ENCODE measurements around the gene OLIG3. TPM values are rescaled to one million over a fixed set of nuclear protein-coding genes. Genes with fewer than 3 reads are reported as not detected.

Gene OLIG3
- total RNA-seq, 1 experiment from 2014 or later = not detected

DNA sequence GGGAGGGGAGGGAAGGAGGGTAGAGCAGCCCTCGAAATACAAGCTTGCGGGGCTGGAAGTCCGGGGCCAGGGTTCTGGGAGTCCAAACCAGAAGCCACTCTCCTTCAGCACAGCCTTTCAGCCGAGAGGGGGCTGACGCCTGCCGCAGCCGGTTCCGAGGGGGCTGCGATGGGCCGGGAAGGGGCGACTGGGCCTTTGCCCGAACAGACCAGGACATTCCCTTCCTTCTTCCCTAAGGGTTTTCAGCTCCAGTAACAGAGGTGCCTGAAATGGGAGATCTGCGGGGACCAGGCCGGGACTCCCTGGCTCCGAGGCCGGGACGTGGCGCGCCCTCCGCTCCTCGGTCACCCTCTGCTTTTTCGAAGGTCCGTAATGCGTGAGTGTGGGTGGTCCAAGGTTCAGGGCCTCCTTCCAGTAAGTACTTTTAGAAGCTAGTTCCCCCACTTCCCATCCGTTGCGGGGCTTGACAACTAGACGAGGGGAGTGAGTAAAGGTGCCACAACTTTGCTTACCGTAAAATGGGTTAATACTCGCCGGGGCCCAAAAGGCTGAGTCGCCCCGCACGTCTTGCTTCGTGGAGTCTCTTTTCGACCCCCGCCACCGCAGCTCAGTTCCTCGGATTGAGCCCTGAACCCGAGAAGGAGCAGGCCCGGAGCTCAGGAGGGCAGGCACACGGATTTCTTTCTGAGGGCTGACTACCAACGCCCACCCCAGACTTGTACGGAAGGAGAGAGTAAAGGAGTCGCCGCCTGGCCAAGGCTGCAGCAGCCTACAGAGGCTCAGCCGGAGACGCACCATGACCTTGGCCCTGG, 2.9 kb upstream of the OLIG3 start:
- Histone ChIP-seq H3K4me1 (ENCODE audit: insufficient read depth, low read length, poor library complexity, severe bottlenecking) (no peaks in the 10 kb centered on the region), H3K9me3 (ENCODE audit: low read depth, low read length, poor library complexity, severe bottlenecking) (no peaks in the 10 kb centered on the region), H3K4me3 (ENCODE audit: low read depth, low read length, poor library complexity, severe bottlenecking) (no peak overlapping the region), H3K27me3 (replicated peaks; ENCODE audit: insufficient read depth, low read depth, low read length, poor library complexity) (peaks cover 100% of the 10 kb centered on the region), H3K36me3 (ENCODE audit: insufficient read depth, low read length, poor library complexity, severe bottlenecking) (no peaks in the 10 kb centered on the region), H3K27ac (ENCODE audit: low read depth, low read length, poor library complexity, severe bottlenecking) (no peak overlapping the region)
- DNase-seq (ENCODE audit: low spot score) = no peak
- TF ChIP-seq, protein P1, sequence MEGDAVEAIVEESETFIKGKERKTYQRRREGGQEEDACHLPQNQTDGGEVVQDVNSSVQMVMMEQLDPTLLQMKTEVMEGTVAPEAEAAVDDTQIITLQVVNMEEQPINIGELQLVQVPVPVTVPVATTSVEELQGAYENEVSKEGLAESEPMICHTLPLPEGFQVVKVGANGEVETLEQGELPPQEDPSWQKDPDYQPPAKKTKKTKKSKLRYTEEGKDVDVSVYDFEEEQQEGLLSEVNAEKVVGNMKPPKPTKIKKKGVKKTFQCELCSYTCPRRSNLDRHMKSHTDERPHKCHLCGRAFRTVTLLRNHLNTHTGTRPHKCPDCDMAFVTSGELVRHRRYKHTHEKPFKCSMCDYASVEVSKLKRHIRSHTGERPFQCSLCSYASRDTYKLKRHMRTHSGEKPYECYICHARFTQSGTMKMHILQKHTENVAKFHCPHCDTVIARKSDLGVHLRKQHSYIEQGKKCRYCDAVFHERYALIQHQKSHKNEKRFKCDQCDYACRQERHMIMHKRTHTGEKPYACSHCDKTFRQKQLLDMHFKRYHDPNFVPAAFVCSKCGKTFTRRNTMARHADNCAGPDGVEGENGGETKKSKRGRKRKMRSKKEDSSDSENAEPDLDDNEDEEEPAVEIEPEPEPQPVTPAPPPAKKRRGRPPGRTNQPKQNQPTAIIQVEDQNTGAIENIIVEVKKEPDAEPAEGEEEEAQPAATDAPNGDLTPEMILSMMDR (conservative IDR thresholded peaks at IDR 0.05; ENCODE audit: low read depth, low read length) = no peak
- TF ChIP-seq EZH2 (IDR thresholded peaks at IDR 0.05; ENCODE audit: borderline replicate concordance, low read depth, low read length, poor library complexity, severe bottlenecking) = peak; percentile 94
- CTCF ChIA-PET = no interaction called here
- intact Hi-C loops (cut with micrococcal nuclease; ENCODE audit: unreplicated experiment) = no loop called here
- POLR2A ChIA-PET (ENCODE audit: low non-redundant PET) = no interaction called here
- no TSS peak for BruUV-seq (replicated peaks)

- Histone ChIP-seq H3K27me3 (replicated peaks; ENCODE audit: insufficient read depth, low read depth, low read length, poor library complexity) (peaks cover 100% of the 10 kb centered on the region), H3K36me3 (ENCODE audit: insufficient read depth, low read length, poor library complexity, severe bottlenecking) (no peaks in the 10 kb centered on the region), H3K9me3 (ENCODE audit: low read depth, low read length, poor library complexity, severe bottlenecking) (no peaks in the 10 kb centered on the region), H3K4me1 (ENCODE audit: insufficient read depth, low read length, poor library complexity, severe bottlenecking) (no peaks in the 10 kb centered on the region), H3K4me3 (ENCODE audit: low read depth, low read length, poor library complexity, severe bottlenecking) (no peak overlapping the region), H3K27ac (ENCODE audit: low read depth, low read length, poor library complexity, severe bottlenecking) (no peak overlapping the region)
- intact Hi-C loops (cut with micrococcal nuclease; ENCODE audit: unreplicated experiment) = no loop called here
- POLR2A ChIA-PET (ENCODE audit: low non-redundant PET) = no interaction called here
- no peak for DNase-seq (ENCODE audit: low spot score)
- BruUV-seq (replicated peaks) = no TSS peak
- CTCF ChIA-PET = no interaction called here
- TF ChIP-seq EZH2 (IDR thresholded peaks at IDR 0.05; ENCODE audit: borderline replicate concordance, low read depth, low read length, poor library complexity, severe bottlenecking) = no peak
- TF ChIP-seq, protein P1 (conservative IDR thresholded peaks at IDR 0.05; ENCODE audit: low read depth, low read length) = no peak
Observed at GRCh38 chr6:137496368-137496767, 2.2 kb upstream of the OLIG3 start.

DNA sequence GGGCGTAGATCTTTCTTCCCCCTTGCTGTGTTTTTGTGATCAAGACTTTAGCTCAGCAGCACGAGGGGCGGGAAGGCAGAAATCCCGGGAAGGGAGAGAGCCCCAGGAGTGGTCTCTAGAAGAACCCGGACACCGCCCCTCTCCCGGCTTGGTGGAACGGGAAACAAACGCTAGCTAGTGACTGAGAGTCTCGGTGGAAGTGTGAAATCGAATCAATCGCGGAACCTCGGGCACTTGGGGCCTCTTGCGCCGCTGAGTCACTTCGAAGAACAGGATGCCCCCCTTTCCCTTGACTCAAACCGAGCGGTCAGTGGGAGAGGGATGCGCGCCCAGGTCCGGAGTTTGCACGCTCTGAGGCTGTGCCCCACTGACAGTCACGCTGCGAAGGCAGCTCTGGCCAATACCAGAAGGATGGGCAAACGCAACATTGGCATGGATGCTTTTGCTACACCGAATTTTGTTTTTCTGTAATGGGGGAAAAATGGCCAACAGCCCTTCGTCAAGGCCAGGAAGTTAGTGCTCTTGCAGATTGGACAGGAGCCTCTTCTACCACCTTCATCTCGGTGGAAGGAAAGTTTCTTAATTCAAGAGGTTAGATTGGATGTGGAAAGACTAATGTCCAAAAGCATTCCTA, 1.6 kb upstream of the OLIG3 start:
- no peak for DNase-seq (ENCODE audit: low spot score)
- Histone ChIP-seq H3K36me3 (ENCODE audit: insufficient read depth, low read length, poor library complexity, severe bottlenecking) (no peaks in the 10 kb centered on the region), H3K4me1 (ENCODE audit: insufficient read depth, low read length, poor library complexity, severe bottlenecking) (no peaks in the 10 kb centered on the region), H3K9me3 (ENCODE audit: low read depth, low read length, poor library complexity, severe bottlenecking) (no peaks in the 10 kb centered on the region), H3K4me3 (ENCODE audit: low read depth, low read length, poor library complexity, severe bottlenecking) (no peak overlapping the region), H3K27me3 (replicated peaks; ENCODE audit: insufficient read depth, low read depth, low read length, poor library complexity) (peaks cover 100% of the 10 kb centered on the region), H3K27ac (ENCODE audit: low read depth, low read length, poor library complexity, severe bottlenecking) (no peak overlapping the region)
- ChIA-PET CTCF (no interaction called here), POLR2A (ENCODE audit: low non-redundant PET) (no interaction called here)
- no TSS peak for BruUV-seq (replicated peaks)
- intact Hi-C loops (cut with micrococcal nuclease; ENCODE audit: unreplicated experiment) = no loop called here
- TF ChIP-seq, protein P1 (conservative IDR thresholded peaks at IDR 0.05; ENCODE audit: low read depth, low read length) = no peak
- TF ChIP-seq EZH2 (IDR thresholded peaks at IDR 0.05; ENCODE audit: borderline replicate concordance, low read depth, low read length, poor library complexity, severe bottlenecking) = peak; percentile 80
